Measurements from ENCODE around the gene CDH4. TPM values are rescaled to one million over a fixed set of nuclear protein-coding genes. Genes with fewer than 3 reads are reported as not detected.

CDH4 gene
- total and polyA plus RNA-seq, 2 donors from 2014 or later = 1.1 TPM; not detected in 1

- Histone ChIP-seq H3K4me1 (ENCODE audit: control insufficient read depth in 2 of 3, insufficient read depth in 2 of 3, low read depth in 1 of 3, low read length in 3 of 3) (no peaks in the 10 kb centered on the region), H3K9ac (ENCODE audit: low read length in 3 of 3) (no peak overlapping the region), H3K27me3 (ENCODE audit: control insufficient read depth, insufficient read depth, low read length) (no peaks in the 10 kb centered on the region), H3K4me3 (ENCODE audit: low read length in 3 of 3) (no peak overlapping the region), H3K36me3 (ENCODE audit: control insufficient read depth in 2 of 3, insufficient read depth in 3 of 3, low read length in 3 of 3) (no peaks in the 10 kb centered on the region), H3K27ac (ENCODE audit: low read depth in 2 of 2, low read length in 2 of 2) (no peak overlapping the region), H3K9me3 (ENCODE audit: control insufficient read depth in 2 of 3, insufficient read depth in 1 of 3, low read length in 3 of 3) (no peaks in the 10 kb centered on the region)
- FAIRE-seq = no peak
- TF ChIP-seq CTCF (IDR thresholded peaks at IDR 0.05; ENCODE audit: borderline replicate concordance, extremely low read depth, insufficient read depth) = no peak
- DNase-seq = peak in 2 of 5 donors; percentile 8 to 46
- intact Hi-C loops (cut with DNase I) = no loop called here
These were observed 447.7 kb downstream of the CDH4 start for GRCh38 chr20:61699495-61700374.

- FAIRE-seq = no peak
- Histone ChIP-seq H3K4me3 (ENCODE audit: low read length in 3 of 3) (no peak overlapping the region), H3K9ac (ENCODE audit: low read length in 3 of 3) (no peak overlapping the region), H3K36me3 (ENCODE audit: control insufficient read depth in 2 of 3, insufficient read depth in 3 of 3, low read length in 3 of 3) (no peaks in the 10 kb centered on the region), H3K4me1 (ENCODE audit: control insufficient read depth in 2 of 3, insufficient read depth in 2 of 3, low read depth in 1 of 3, low read length in 3 of 3) (no peaks in the 10 kb centered on the region), H3K27ac (ENCODE audit: low read depth in 2 of 2, low read length in 2 of 2) (no peak overlapping the region), H3K9me3 (ENCODE audit: control insufficient read depth in 2 of 3, insufficient read depth in 1 of 3, low read length in 3 of 3) (no peaks in the 10 kb centered on the region), H3K27me3 (ENCODE audit: control insufficient read depth, insufficient read depth, low read length) (no peaks in the 10 kb centered on the region)
- DNase-seq = peak in 1 of 5 donors; percentile 51
- intact Hi-C loops (cut with DNase I) = no loop called here
- no peak for TF ChIP-seq CTCF (IDR thresholded peaks at IDR 0.05; ENCODE audit: borderline replicate concordance, extremely low read depth, insufficient read depth)
These were observed 448.6 kb downstream of the CDH4 start for GRCh38 chr20:61700595-61701140.

GRCh38 chr20:61701401-61701800 is 449.3 kb downstream of the CDH4 start:
- no peaks in the 10 kb centered on the region for H3K4me1 ChIP-seq (ENCODE audit: control insufficient read depth in 2 of 3, insufficient read depth in 2 of 3, low read depth in 1 of 3, low read length in 3 of 3)
- FAIRE-seq (no peak), DNase-seq (peak in 1 of 5 donors; percentile 46)
- no peak overlapping the region for H3K4me3 ChIP-seq (ENCODE audit: low read length in 3 of 3)
- H3K9me3 ChIP-seq (ENCODE audit: control insufficient read depth in 2 of 3, insufficient read depth in 1 of 3, low read length in 3 of 3) = no peaks in the 10 kb centered on the region
- H3K27me3 ChIP-seq (ENCODE audit: control insufficient read depth, insufficient read depth, low read length) = no peaks in the 10 kb centered on the region
- intact Hi-C loops (cut with DNase I) = no loop called here
- no peak overlapping the region for H3K9ac ChIP-seq (ENCODE audit: low read length in 3 of 3)
- H3K36me3 ChIP-seq (ENCODE audit: control insufficient read depth in 2 of 3, insufficient read depth in 3 of 3, low read length in 3 of 3) = no peaks in the 10 kb centered on the region
- TF ChIP-seq CTCF (IDR thresholded peaks at IDR 0.05; ENCODE audit: borderline replicate concordance, extremely low read depth, insufficient read depth) = no peak
- no peak overlapping the region for H3K27ac ChIP-seq (ENCODE audit: low read depth in 2 of 2, low read length in 2 of 2)

Data from kidney (tissue), 14 donors.